HL-60 (cell line): ENCODE measurements around the gene AGAP1.

Source experiments
- DNase-seq, 2 experiments: peaks; one replicate each; pipeline ENCODE4 v3.0.0-alpha.2; 2010 to 2020; ENCODE audit warnings: low read depth in 1 of 2, low spot score in 1 of 2
- H3K27ac ChIP-seq: fragments of 250-450 bp; sonication (Bioruptor Pico); replicated peaks from 2 replicates; pipeline ENCODE4 v1.5.1; 2020; ENCODE audit warnings: mild to moderate bottlenecking, moderate library complexity
- H3K27me3 ChIP-seq: fragments of 250-450 bp; sonication (Bioruptor Pico); 2 replicates; pipeline ENCODE4 v1.5.1; 2021; ENCODE audit warnings: mild to moderate bottlenecking, moderate library complexity; ENCODE audit not compliant: insufficient read depth, poor library complexity, severe bottlenecking
- H3K4me3 ChIP-seq: replicated peaks from 2 replicates; pipeline ENCODE4 v1.5.1; 2011; ENCODE audit warnings: mild to moderate bottlenecking, control low read depth, low read length; ENCODE audit not compliant: insufficient read depth
- CTCF ChIP-seq: IDR thresholded peaks from one replicate; pipeline ENCODE4 v1.5.1; 2011; ENCODE audit warnings: low read length, control low read depth, inconsistent platforms; ENCODE audit not compliant: insufficient read depth
- GABPA ChIP-seq: IDR thresholded peaks from 2 replicates; pipeline ENCODE4 v1.6.1; 2012; ENCODE audit warnings: low read depth
- POLR2AphosphoS5 ChIP-seq: IDR thresholded peaks from 2 replicates; pipeline ENCODE4 v1.6.1; 2012; ENCODE audit warnings: low read depth
- SPI1 ChIP-seq: IDR thresholded peaks from 2 replicates; pipeline ENCODE4 v1.6.1; 2012; ENCODE audit warnings: low read depth, mild to moderate bottlenecking, borderline replicate concordance
- TF ChIP-seq, protein P1 (sequence below): IDR thresholded peaks from 2 replicates; pipeline ENCODE4 v1.6.1; 2012; ENCODE audit warnings: low read depth; ENCODE audit not compliant: insufficient replicate concordance

The AGAP1 gene

DNA sequence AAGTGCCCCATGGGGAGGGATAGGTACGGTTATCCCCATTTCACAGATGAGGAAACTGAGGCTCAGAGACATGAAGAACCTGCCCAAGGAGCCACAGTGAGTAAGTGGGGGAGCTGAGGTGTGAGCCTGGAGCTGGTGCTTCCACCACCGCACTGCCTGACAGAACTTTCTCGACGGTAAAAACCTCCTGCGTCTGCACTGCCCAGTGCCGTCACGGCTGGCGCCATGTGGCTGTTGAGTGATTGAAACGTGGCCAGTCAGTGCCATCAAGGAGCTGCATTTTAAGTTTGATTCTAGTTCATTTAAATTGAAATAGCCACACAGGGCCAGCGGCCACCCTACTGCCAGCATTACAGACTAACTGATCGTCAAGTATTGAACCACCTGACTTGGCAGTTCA lies 217.1 kb downstream of the AGAP1 start:
- Histone ChIP-seq H3K27me3 (no peaks in the 10 kb centered on the region), H3K27ac (no peak overlapping the region), H3K4me3 (no peak overlapping the region)
- DNase-seq = no peak
- TF ChIP-seq GABPA (no peak), SPI1 (no peak), POLR2AphosphoS5 (no peak)

DNA sequence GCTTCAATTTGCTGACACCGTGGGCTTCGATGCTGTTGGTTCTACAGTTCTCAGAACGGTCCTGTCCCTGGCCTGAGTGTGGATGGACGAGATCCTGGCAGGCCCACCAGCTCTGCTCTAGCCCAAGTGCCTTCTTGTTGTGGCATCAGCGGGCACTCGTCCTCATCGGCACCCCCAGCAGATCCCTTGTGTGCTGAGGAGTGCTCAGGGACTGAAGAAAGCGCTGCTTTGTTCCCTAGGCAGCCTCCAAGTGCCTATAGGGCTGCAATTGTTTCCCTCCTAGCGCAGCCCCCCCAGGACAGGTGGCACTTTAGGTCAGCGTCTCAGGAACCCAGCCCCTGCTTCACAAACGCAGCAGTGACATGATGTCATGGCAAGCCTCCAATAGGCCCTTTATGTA lies 217.7 kb downstream of the AGAP1 start:
- no peak for DNase-seq
- Histone ChIP-seq H3K27me3 (no peaks in the 10 kb centered on the region), H3K4me3 (no peak overlapping the region), H3K27ac (no peak overlapping the region)
- TF ChIP-seq, protein P1, sequence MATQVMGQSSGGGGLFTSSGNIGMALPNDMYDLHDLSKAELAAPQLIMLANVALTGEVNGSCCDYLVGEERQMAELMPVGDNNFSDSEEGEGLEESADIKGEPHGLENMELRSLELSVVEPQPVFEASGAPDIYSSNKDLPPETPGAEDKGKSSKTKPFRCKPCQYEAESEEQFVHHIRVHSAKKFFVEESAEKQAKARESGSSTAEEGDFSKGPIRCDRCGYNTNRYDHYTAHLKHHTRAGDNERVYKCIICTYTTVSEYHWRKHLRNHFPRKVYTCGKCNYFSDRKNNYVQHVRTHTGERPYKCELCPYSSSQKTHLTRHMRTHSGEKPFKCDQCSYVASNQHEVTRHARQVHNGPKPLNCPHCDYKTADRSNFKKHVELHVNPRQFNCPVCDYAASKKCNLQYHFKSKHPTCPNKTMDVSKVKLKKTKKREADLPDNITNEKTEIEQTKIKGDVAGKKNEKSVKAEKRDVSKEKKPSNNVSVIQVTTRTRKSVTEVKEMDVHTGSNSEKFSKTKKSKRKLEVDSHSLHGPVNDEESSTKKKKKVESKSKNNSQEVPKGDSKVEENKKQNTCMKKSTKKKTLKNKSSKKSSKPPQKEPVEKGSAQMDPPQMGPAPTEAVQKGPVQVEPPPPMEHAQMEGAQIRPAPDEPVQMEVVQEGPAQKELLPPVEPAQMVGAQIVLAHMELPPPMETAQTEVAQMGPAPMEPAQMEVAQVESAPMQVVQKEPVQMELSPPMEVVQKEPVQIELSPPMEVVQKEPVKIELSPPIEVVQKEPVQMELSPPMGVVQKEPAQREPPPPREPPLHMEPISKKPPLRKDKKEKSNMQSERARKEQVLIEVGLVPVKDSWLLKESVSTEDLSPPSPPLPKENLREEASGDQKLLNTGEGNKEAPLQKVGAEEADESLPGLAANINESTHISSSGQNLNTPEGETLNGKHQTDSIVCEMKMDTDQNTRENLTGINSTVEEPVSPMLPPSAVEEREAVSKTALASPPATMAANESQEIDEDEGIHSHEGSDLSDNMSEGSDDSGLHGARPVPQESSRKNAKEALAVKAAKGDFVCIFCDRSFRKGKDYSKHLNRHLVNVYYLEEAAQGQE = no peak
- TF ChIP-seq SPI1 (no peak), GABPA (no peak), POLR2AphosphoS5 (no peak), CTCF (no peak)

DNA sequence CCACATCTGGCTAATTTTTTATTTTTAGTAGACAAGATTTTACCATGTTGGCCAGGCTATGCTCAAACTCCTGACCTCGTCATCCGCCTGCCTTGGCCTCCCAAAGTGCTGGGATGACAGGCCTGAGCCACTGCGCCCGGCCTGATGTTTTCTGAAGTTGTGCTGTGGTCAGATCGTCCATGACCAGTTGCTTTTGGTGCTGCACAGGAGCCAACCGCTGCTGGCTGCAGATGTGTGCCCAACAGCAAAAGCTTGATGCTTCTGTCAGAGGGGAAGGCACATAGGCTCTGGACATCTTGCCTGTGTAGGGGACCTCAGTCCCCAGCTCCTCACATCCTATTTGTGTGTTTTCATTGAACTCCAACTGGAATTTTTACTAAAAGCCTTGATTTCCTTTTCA lies 218.3 kb downstream of the AGAP1 start:
- H3K27ac ChIP-seq = no peak overlapping the region
- no peaks in the 10 kb centered on the region for H3K27me3 ChIP-seq
- no peak for DNase-seq
- TF ChIP-seq, protein P1 = no peak
- no peak for TF ChIP-seq POLR2AphosphoS5
- TF ChIP-seq GABPA = no peak
- no peak for TF ChIP-seq SPI1
- no peak for TF ChIP-seq CTCF
- no peak overlapping the region for H3K4me3 ChIP-seq

DNA sequence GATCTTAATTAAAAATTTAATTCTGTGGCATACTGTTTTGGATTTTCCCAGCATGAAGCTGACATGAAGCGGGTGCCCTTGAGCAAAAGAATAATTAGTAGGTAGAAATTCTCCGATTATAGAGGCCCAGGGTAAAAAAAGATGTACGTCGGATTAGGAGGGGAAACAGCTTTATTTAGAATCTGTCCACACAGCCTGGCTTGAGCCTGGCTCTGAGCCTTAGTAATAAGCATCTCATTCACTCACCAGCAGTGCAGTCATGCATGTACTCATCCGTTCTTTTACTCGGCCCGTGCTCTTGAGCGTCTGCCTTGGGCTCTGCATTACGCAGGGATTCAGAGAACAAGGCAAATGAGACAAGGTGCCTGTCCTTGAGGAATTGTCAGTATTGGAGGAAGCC lies 219.3 kb downstream of the AGAP1 start:
- no peaks in the 10 kb centered on the region for H3K27me3 ChIP-seq
- TF ChIP-seq POLR2AphosphoS5 = no peak
- TF ChIP-seq SPI1 = no peak
- TF ChIP-seq, protein P1 = no peak
- TF ChIP-seq CTCF = no peak
- TF ChIP-seq GABPA = no peak
- no peak for DNase-seq
- no peak overlapping the region for H3K27ac ChIP-seq
- no peak overlapping the region for H3K4me3 ChIP-seq
